ENCODE data around the gene CEP120.

- TF ChIP-seq CTCF (IDR thresholded peaks at IDR 0.05): no peak
- no peak for TF ChIP-seq POLR2A (IDR thresholded peaks at IDR 0.05; ENCODE audit: low read length)
- no peak for TF ChIP-seq NR3C1 (IDR thresholded peaks at IDR 0.05)
- TF ChIP-seq FOSB (CRISPR knock-in tag; IDR thresholded peaks at IDR 0.05): no peak
- no peak for TF ChIP-seq CBX2 (IDR thresholded peaks at IDR 0.05; ENCODE audit: borderline replicate concordance, low read depth)
- no peak for TF ChIP-seq EP300 (IDR thresholded peaks at IDR 0.05)
- TF ChIP-seq MAFK (IDR thresholded peaks at IDR 0.05; ENCODE audit: partially characterized antibody): no peak
These were observed 8.2 kb downstream of the CEP120 start for GRCh38 chr5:123414974-123415373.
